Natural killer cell treated with Interleukin-12 subunit alpha and Interleukin-12 subunit beta and Interleukin-15 and Interleukin-18, amount 100 ng/mL, for 72 hours (primary cell): ENCODE measurements around the gene AP3S2. TPM values are rescaled to one million over a fixed set of nuclear protein-coding genes. Genes with fewer than 3 reads are reported as not detected.

Experiments
- ATAC-seq, 2 donors: fragments of 150-1000 bp; cut with Tn5 transposase in 1 of 2; sonication (Bioruptor Pico), chemical (Tn5 transposase) in 1 of 2; 2 replicates each; pipeline ENCODE4 v1.10.0; 2021
- DNase-seq: peaks from one replicate; pipeline ENCODE4 v3.0.0; 2022; ENCODE audit warnings: low spot score
- H3K27ac Mint-ChIP-seq, 2 donors: 1 replicate in 1 of 2; 2 replicates in 1 of 2; pipeline ENCODE4 v1.8.0; 2022; ENCODE audit warnings: mixed read lengths in 2 of 2, mild to moderate bottlenecking in 1 of 2, moderate library complexity in 1 of 2
- H3K27me3 Mint-ChIP-seq, 2 donors: 1 replicate in 1 of 2; 2 replicates in 1 of 2; pipeline ENCODE4 v1.8.0; 2022; ENCODE audit warnings: mixed read lengths in 2 of 2
- H3K36me3 Mint-ChIP-seq: one replicate; pipeline ENCODE4 v1.8.0; 2022; ENCODE audit warnings: mixed read lengths
- H3K4me1 Mint-ChIP-seq, 2 donors: 1 replicate in 1 of 2; 2 replicates in 1 of 2; pipeline ENCODE4 v1.8.0; 2022; ENCODE audit warnings: low read depth in 2 of 2, mixed read lengths in 2 of 2, mild to moderate bottlenecking in 1 of 2
- H3K4me3 Mint-ChIP-seq: one replicate; pipeline ENCODE4 v1.8.0; 2022; ENCODE audit warnings: mixed read lengths
- H3K9me3 Mint-ChIP-seq: 2 replicates; pipeline ENCODE4 v1.8.0; 2022; ENCODE audit warnings: mixed read lengths
- total RNA-seq, 2 donors: library from RNA; stranded (reverse); gene quantifications; one replicate each; pipeline ENCODE4 v1.2.3, GENCODE V29; 2022

AP3S2 gene
- total RNA-seq, 2 donors from 2014 or later: 29.0 to 34.4 TPM

DNA sequence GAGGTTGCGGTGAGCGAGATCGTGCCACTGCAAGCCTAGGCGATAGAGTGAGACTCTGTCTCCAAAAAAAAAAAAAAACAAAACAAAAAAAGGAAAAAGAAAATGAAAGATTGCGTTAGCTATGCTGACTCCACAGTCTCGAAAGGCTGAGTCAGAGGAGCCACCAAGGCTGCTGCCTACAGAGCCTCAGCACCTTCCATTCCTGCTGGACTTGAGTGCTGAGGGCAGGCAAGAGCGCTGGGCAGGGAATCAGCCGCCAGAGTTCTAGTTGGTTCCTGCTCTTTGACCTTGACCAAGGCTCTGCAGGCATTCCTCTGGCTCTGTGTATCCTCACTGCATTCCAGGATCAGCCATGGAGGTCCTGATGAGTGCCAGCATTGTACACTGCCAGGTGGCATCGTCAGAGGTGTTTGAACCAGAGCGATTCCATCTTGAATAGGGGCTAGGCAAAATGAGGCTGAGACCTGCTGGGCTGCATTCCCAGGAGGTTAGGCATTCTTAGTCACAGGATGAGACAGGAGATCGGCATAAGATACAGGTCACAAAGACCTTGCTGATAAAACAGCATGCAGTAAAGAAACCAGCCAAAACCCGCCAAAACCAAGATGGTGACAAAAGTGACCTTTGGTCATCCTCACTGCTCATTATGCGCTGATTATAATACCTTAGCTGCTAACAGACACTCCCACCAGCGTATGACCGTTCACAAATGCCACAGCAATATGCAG, 111.7 kb downstream of the AP3S2 start:
- ATAC-seq: peak in 1 of 2 donors; percentile 47
- Mint-ChIP-seq H3K27me3 (peaks cover 9 to 10% of the 10 kb centered on the region in 2 donors), H3K4me1 (peaks cover 0 to 7% of the 10 kb centered on the region in 2 donors), H3K36me3 (no peaks in the 10 kb centered on the region), H3K4me3 (no peak overlapping the region), H3K27ac (no peak overlapping the region), H3K9me3 (no peaks in the 10 kb centered on the region)
- no peak for DNase-seq

- ATAC-seq (peak in 1 of 2 donors; percentile 46), DNase-seq (no peak)
- Mint-ChIP-seq H3K27ac (no peak overlapping the region), H3K27me3 (peaks cover 9 to 10% of the 10 kb centered on the region in 2 donors), H3K36me3 (no peaks in the 10 kb centered on the region), H3K4me3 (peak overlapping the region; percentile 11), H3K4me1 (peaks cover 0 to 7% of the 10 kb centered on the region in 2 donors), H3K9me3 (no peaks in the 10 kb centered on the region)
Observed at GRCh38 chr15:89781055-89781454, 112.7 kb downstream of the AP3S2 start.

GRCh38 chr15:89780601-89781000, 113.2 kb downstream of the AP3S2 start:
- Mint-ChIP-seq H3K9me3 (no peaks in the 10 kb centered on the region), H3K36me3 (no peaks in the 10 kb centered on the region), H3K27ac (no peak overlapping the region), H3K4me1 (peaks cover 0 to 7% of the 10 kb centered on the region in 2 donors), H3K4me3 (peak overlapping the region; percentile 11), H3K27me3 (peaks cover 9% of the 10 kb centered on the region in 2 donors)
- ATAC-seq: no peak
- DNase-seq: no peak

Other genes with a start within 250 kb of the AP3S2 start
- gene KIF7, start 238.5 kb downstream of the AP3S2 start, total RNA-seq: 1 to 10 TPM in 1 of 2 donors, under 1 TPM in 1; 1.00 to 1.4 TPM
- gene PLIN1, start 214.6 kb downstream of the AP3S2 start, total RNA-seq: 1 to 10 TPM in 1 of 2 donors, under 1 TPM in 1; 0.33 to 1.0 TPM
- 1 to 10 TPM; 3.1 to 3.2 TPM for gene PEX11A, start 203.2 kb downstream of the AP3S2 start, total RNA-seq
- not detected for gene WDR93, start 203.2 kb downstream of the AP3S2 start, total RNA-seq
- gene MESP1, start 142.7 kb downstream of the AP3S2 start, total RNA-seq: 1 to 10 TPM; 2.3 to 4.0 TPM
- not detected for gene MESP2, start 117.7 kb downstream of the AP3S2 start, total RNA-seq
- 1 to 10 TPM in 1 of 2 donors, not detected in 1; 3.2 TPM for gene ANPEP, start 79.1 kb downstream of the AP3S2 start, total RNA-seq
- not detected for gene ARPIN, start 19.0 kb upstream of the AP3S2 start, total RNA-seq
- 10 to 100 TPM; 26.6 to 32.6 TPM for gene ZNF710, start 107.3 kb upstream of the AP3S2 start, total RNA-seq
- 10 to 100 TPM; 94.3 to 96.4 TPM for gene IDH2, start 208.5 kb upstream of the AP3S2 start, total RNA-seq